GM10248 (cell line): ENCODE measurements around the gene KPTN.

Experiments
- CTCF ChIA-PET: fragments of 300-600 bp; sonication (Branson Sonifier 250); formaldehyde crosslinking; extraction: SDS; loops from one replicate; lab custom pipeline; 2021; ENCODE audit warnings: antibody characterized with exemption; lab: Yijun Ruan, JAX
- POLR2A ChIA-PET: fragments of 350-650 bp; sonication (Branson Sonifier 250); formaldehyde crosslinking; extraction: SDS; loops from one replicate; lab custom pipeline; 2020; ENCODE audit warnings: antibody characterized with exemption; lab: Yijun Ruan, JAX
- DNase-seq: peaks from one replicate; pipeline ENCODE4 v3.0.0; 2012; ENCODE audit errors: extremely low spot score
- CTCF ChIP-seq: IDR thresholded peaks from 2 replicates; pipeline ENCODE4 v1.5.1; 2012; ENCODE audit warnings: mild to moderate bottlenecking, low read depth; ENCODE audit errors: extremely low read depth, missing control alignments, control extremely low read depth

The KPTN gene

GRCh38 chr19:47494211-47494547, 10.2 kb upstream of the KPTN start:
- DNase-seq = no peak
- TF ChIP-seq CTCF = no peak
- POLR2A ChIA-PET = no interaction called here
- CTCF ChIA-PET = interaction anchor here (0.7 to 3.2 kb wide), 4 partner anchors 9 to 21 kb away, joined by 3 to 20 read pairs (median 5); partner anchors contain the start of genes KPTN and NAPA

- DNase-seq = no peak
- no peak for TF ChIP-seq CTCF
- POLR2A ChIA-PET = no interaction called here
- CTCF ChIA-PET = interaction anchor here (1.0 to 3.2 kb wide), 4 partner anchors 10 to 57 kb away, joined by 3 to 20 read pairs (median 5); partner anchors contain the start of genes KPTN and NAPA
Observed at GRCh38 chr19:47493378-47494210, 9.6 kb upstream of the KPTN start.

GRCh38 chr19:47492571-47493377, 8.8 kb upstream of the KPTN start:
- CTCF ChIA-PET = interaction anchor here (1.2 kb wide), 1 partner anchor 56 kb away, joined by 3 read pairs; no protein-coding TSS in a partner anchor
- TF ChIP-seq CTCF = no peak
- POLR2A ChIA-PET = no interaction called here
- no peak for DNase-seq

GRCh38 chr19:47492137-47492533, 8.1 kb upstream of the KPTN start:
- POLR2A ChIA-PET = interaction anchor here (0.5 kb wide), 1 partner anchor 56 kb away, joined by 4 read pairs; no protein-coding TSS in a partner anchor
- CTCF ChIA-PET = interaction anchor here (0.7 to 1.2 kb wide), 2 partner anchors 8 to 56 kb away, joined by 3 read pairs; partner anchors contain the start of gene KPTN
- TF ChIP-seq CTCF = no peak
- no peak for DNase-seq

- POLR2A ChIA-PET = interaction anchor here (0.5 kb wide), 1 partner anchor 57 kb away, joined by 4 read pairs; no protein-coding TSS in a partner anchor
- CTCF ChIA-PET = interaction anchor here (0.7 to 1.5 kb wide), 3 partner anchors 8 to 55 kb away, joined by 3 to 4 read pairs (median 4); partner anchors contain the start of gene KPTN
- no peak for TF ChIP-seq CTCF
- no peak for DNase-seq
Observed at GRCh38 chr19:47491358-47492136, 7.5 kb upstream of the KPTN start.

- ChIA-PET POLR2A (no interaction called here), CTCF (interaction anchor here (0.9 to 1.5 kb wide), 2 partner anchors 17 to 54 kb away, joined by 4 read pairs; no protein-coding TSS in a partner anchor)
- no peak for DNase-seq
- no peak for TF ChIP-seq CTCF
Observed at GRCh38 chr19:47490847-47491246, 6.8 kb upstream of the KPTN start.
